K562 (cell line): Measurements from ENCODE around the gene TAP2. TPM values are rescaled to one million over a fixed set of nuclear protein-coding genes. Genes with fewer than 3 reads are reported as not detected.

Source experiments
- ATAC-seq: fragments of 200-7000 bp; cut with Tn5 transposase; 3 replicates; pipeline ENCODE4 v1.9.1; 2020; ENCODE audit warnings: moderate library complexity
- BruUV-seq: library from RNA; stranded (reverse); fragments of 400-500 nt; replicated peaks from 2 replicates; lab custom pipeline; 2021; lab: Mats Ljungman, UMichigan
- CTCF ChIA-PET: fragments of 300-600 bp; formaldehyde crosslinking; extraction: SDS; loops from one replicate; lab custom pipeline; 2021; ENCODE audit warnings: low intra/inter-chr PET ratio; lab: Yijun Ruan, JAX
- POLR2A ChIA-PET: fragments of 300-600, 350-650 bp; sonication (Branson Sonifier 250); formaldehyde crosslinking; extraction: SDS; loops from one replicate; lab custom pipeline; 2021; ENCODE audit warnings: antibody characterized with exemption, inconsistent platforms; lab: Yijun Ruan, JAX
- DNase-seq, 4 experiments: peaks; one replicate each; pipeline versions ENCODE4 v3.0.0 to v3.0.0-alpha.2; 2011 to 2018; ENCODE audit warnings: low spot score in 3 of 4, mixed read lengths in 3 of 4; ENCODE audit errors: extremely low read depth in 1 of 4
- FAIRE-seq: peaks from 2 replicates; lab custom pipeline; 2011; peaks lifted over from hg19 to GRCh38; lab: Jason Lieb, UNC
- H2AFZ ChIP-seq: 2 replicates; pipeline ENCODE4 v1.6.0; 2011; ENCODE audit warnings: low read depth, low read length, control low read depth, inconsistent platforms
- H3K27ac ChIP-seq: fragments of 200-600 bp; 3 replicates; pipeline ENCODE4 v1.8.0; 2011; ENCODE audit warnings: low read depth, mild to moderate bottlenecking, control low read depth, inconsistent platforms, low read length, moderate library complexity, mixed read lengths; ENCODE audit errors: extremely low read depth
- H3K27me3 ChIP-seq, 2 experiments: fragments of 300-600 bp in 1 of 2; 2 replicates in 1 of 2; 3 replicates in 1 of 2; pipeline versions ENCODE4 v1.6.0 to v1.8.0; 2011; ENCODE audit warnings: inconsistent platforms in 2 of 2, low read length in 2 of 2, mild to moderate bottlenecking in 1 of 2, mixed read lengths in 1 of 2, moderate library complexity in 1 of 2; ENCODE audit not compliant: control insufficient read depth in 2 of 2, insufficient read depth in 2 of 2
- H3K36me3 ChIP-seq: fragments of 300-600 bp; 3 replicates; pipeline ENCODE4 v1.8.0; 2011; ENCODE audit warnings: mild to moderate bottlenecking, low read length, inconsistent platforms; ENCODE audit not compliant: control insufficient read depth, insufficient read depth
- H3K4me1 ChIP-seq, 2 experiments: fragments of 200-600 bp in 1 of 2; replicated peaks in 1 of 2; 2 replicates in 1 of 2; 3 replicates in 1 of 2; pipeline versions ENCODE4 v1.5.1 to v1.8.0; 2011; ENCODE audit warnings: inconsistent platforms in 2 of 2, low read length in 2 of 2, mild to moderate bottlenecking in 1 of 2, mixed read lengths in 1 of 2, moderate library complexity in 1 of 2; ENCODE audit not compliant: control insufficient read depth in 2 of 2, insufficient read depth in 2 of 2
- H3K4me2 ChIP-seq: 2 replicates; pipeline ENCODE4 v1.6.1; 2011; ENCODE audit warnings: low read length, control low read depth, inconsistent platforms, mixed read lengths; ENCODE audit not compliant: insufficient read depth
- H3K4me3 ChIP-seq: fragments of 200-600 bp; sonication (generic), shearing (Covaris generic); 2 replicates; pipeline ENCODE4 v1.5.1; 2016; ENCODE audit warnings: control low read depth, inconsistent platforms
- H3K79me2 ChIP-seq: fragments of 200-600 bp; 3 replicates; pipeline ENCODE4 v1.8.0; 2011; ENCODE audit warnings: low read length, inconsistent platforms; ENCODE audit not compliant: control insufficient read depth, insufficient read depth
- H3K9ac ChIP-seq, 2 experiments: 2 replicates each; pipeline versions ENCODE4 v1.6.0 to v1.6.1; 2011; ENCODE audit warnings: low read depth in 2 of 2, low read length in 2 of 2, control low read depth in 1 of 2, inconsistent platforms in 1 of 2, mild to moderate bottlenecking in 1 of 2, mixed read lengths in 1 of 2; ENCODE audit not compliant: insufficient read depth in 1 of 2
- H3K9me1 ChIP-seq: one replicate; pipeline ENCODE4 v1.6.0; 2011; ENCODE audit warnings: inconsistent platforms, mild to moderate bottlenecking, low read length, moderate library complexity; ENCODE audit not compliant: control insufficient read depth, insufficient read depth
- H3K9me3 ChIP-seq: replicated peaks from 2 replicates; pipeline ENCODE4 v1.5.1; 2011; ENCODE audit warnings: low read depth, low read length, inconsistent platforms; ENCODE audit not compliant: control insufficient read depth, insufficient read depth
- H4K20me1 ChIP-seq: replicated peaks from 2 replicates; pipeline ENCODE4 v1.6.1; 2011; ENCODE audit warnings: low read length, inconsistent platforms, mixed read lengths; ENCODE audit not compliant: control insufficient read depth, insufficient read depth
- ARNT ChIP-seq, 2 experiments: fragments of 450-650 bp; IDR thresholded peaks; 2 replicates each; pipeline ENCODE4 v1.6.1; 2016; ENCODE audit warnings: mild to moderate bottlenecking in 1 of 2
- ATF7 ChIP-seq: fragments of 450-650 bp; IDR thresholded peaks from 2 replicates; pipeline ENCODE4 v1.7.1; 2014; ENCODE audit warnings: mild to moderate bottlenecking, moderate library complexity
- GATA2 ChIP-seq: sonication (generic); formaldehyde crosslinking; IDR thresholded peaks from 2 replicates; pipeline ENCODE4 v1.4.0; 2020; ENCODE audit warnings: mild to moderate bottlenecking, missing genetic modification reagents
- HNRNPH1 ChIP-seq: fragments of 200-400 bp; formaldehyde crosslinking; optimal IDR thresholded peaks from 2 replicates; pipeline ENCODE3; 2017; ENCODE audit warnings: low read depth, mild to moderate bottlenecking, low read length, moderate library complexity
- POLR2G ChIP-seq: fragments of 200-400 bp; formaldehyde crosslinking; IDR thresholded peaks from 2 replicates; pipeline ENCODE4 v1.6.1; 2017; ENCODE audit warnings: low read depth, mild to moderate bottlenecking, antibody characterized with exemption, low read length, moderate library complexity
- SUPT5H ChIP-seq: fragments of 450-650 bp; IDR thresholded peaks from 2 replicates; pipeline ENCODE4 v1.6.1; 2016
- TEAD2 ChIP-seq: fragments of 450-650 bp; IDR thresholded peaks from 2 replicates; pipeline ENCODE4 v1.6.1; 2016; ENCODE audit warnings: missing genetic modification characterization, control low read depth, missing compliant biosample characterization
- THRAP3 ChIP-seq: fragments of 450-650 bp; IDR thresholded peaks from 2 replicates; pipeline ENCODE4 v1.6.1; 2016; ENCODE audit warnings: mild to moderate bottlenecking, inconsistent platforms, borderline replicate concordance
- ZNF224 ChIP-seq: sonication (generic); formaldehyde crosslinking; IDR thresholded peaks from 2 replicates; pipeline ENCODE4 v1.8.0; 2022; ENCODE audit warnings: mild to moderate bottlenecking, missing genetic modification reagents
- WGBS: fragments of 100-300 bp; shearing (Covaris generic); methylation state at CpG from one replicate; pipeline ENCODE4 v1.1.6; 2016; ENCODE audit warnings: low coverage, mixed read lengths; ENCODE audit not compliant: insufficient coverage; ENCODE audit errors: missing lambda C conversion rate; 5-methylcytosine and 5-hydroxymethylcytosine counted together
- in situ Hi-C: fragments of 300-500 bp; cut with MboI; formaldehyde crosslinking; loops from 4 replicates; pipeline ENCODE4 v1.15.0; 2018; ENCODE audit warnings: inconsistent platforms, mixed read lengths
- intact Hi-C: fragments of 100-400 bp; cut with micrococcal nuclease; formaldehyde crosslinking; loops from 2 replicates; pipeline ENCODE4 v1.14.2; 2022
- polyA plus RNA-seq, 8 experiments: library from polyadenylated mRNA; depleted of rRNA in 4 of 8; stranded (reverse) in 5 of 8; unstranded in 3 of 8; fragments of >200 nt; fragmentation: Nextera tagmentation in 2 of 8; fragmentation: Illumina TruSeq in 1 of 8; extraction: Ambion mirVana in 2 of 8; extraction: Trizol in 1 of 8; gene quantifications; 2 replicates each; pipeline versions ENCODE4 v1.2.1 to v1.2.3, GENCODE V29; 2011 to 2014; ENCODE audit warnings: inconsistent platforms in 1 of 8, missing spikeins in 1 of 8
- total RNA-seq, 7 experiments: library from RNA; depleted of rRNA in 6 of 7; stranded (reverse); fragments of >200 nt in 6 of 7; fragmentation: Illumina TruSeq in 2 of 7; extraction: Trizol in 2 of 7; gene quantifications; 2 replicates each; pipeline versions ENCODE4 v1.2.1 to v1.2.3, GENCODE V29; 2011 to 2021; ENCODE audit warnings: low replicate concordance in 1 of 7
- TF ChIP-seq, protein P1 (sequence below): fragments of 450-650 bp; formaldehyde crosslinking; IDR thresholded peaks from 2 replicates; pipeline ENCODE4 v1.4.0; 2022; ENCODE audit warnings: missing genetic modification characterization

TAP2 gene
- total and polyA plus RNA-seq, 9 of the 15 experiments (the other 6 are each of a cell fraction or from before 2014, with no cell fraction given), result 2.0 to 53.5 (median 19.6) TPM

DNA sequence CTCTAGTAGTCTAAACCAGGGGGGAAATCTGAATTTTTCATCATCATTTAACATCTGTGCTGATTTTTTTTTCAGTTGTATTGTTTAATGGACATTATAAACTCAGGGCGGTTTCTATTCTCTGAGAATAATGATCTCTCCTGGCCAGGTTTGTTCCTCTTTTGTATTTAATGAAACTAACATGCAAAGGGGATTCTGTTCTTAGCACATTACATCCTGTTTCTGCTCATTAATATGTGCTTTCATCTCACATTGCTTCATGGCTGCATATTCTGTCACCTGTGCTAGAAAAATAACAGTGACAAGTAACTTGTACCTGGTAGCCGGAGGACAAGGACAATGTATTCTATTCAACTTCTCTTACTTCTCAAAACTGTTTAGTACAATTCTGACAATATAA, 22.5 kb downstream of the TAP2 start:
- 28% methylated on average over 2 of the region's 2 CpGs for WGBS
- H3K4me1 ChIP-seq, result no peaks in the 10 kb centered on the region; a peak in 1 of 5 replicates
- no peak overlapping the region for H3K4me2 ChIP-seq
- no peaks in the 10 kb centered on the region for H3K79me2 ChIP-seq
- H2AFZ ChIP-seq, result no peak overlapping the region
- no TSS peak for BruUV-seq
- peaks cover 6 to 18% of the 10 kb centered on the region in 2 experiments; a peak in 4 of 5 replicates for H3K27me3 ChIP-seq
- no peak overlapping the region for H3K27ac ChIP-seq
- no peak for ATAC-seq
- H3K4me3 ChIP-seq, result no peak overlapping the region
- in situ Hi-C loops, result no loop called here
- H3K9me3 ChIP-seq, result no peaks in the 10 kb centered on the region
- no peak overlapping the region for H3K9ac ChIP-seq
- ChIA-PET POLR2A (interaction anchor here (1.9 kb wide), 1 partner anchor 17 kb away, joined by 5 read pairs; no protein-coding TSS in a partner anchor), CTCF (no interaction called here)
- peaks cover 3% of the 10 kb centered on the region for H3K9me1 ChIP-seq
- TF ChIP-seq TEAD2 (tag) (no peak), GATA2 (no peak), POLR2G (no peak), ATF7 (no peak), ARNT (IDR thresholded peaks at IDR 0.05) (no peak), SUPT5H (no peak), HNRNPH1 (no peak), THRAP3 (no peak), ZNF224 (no peak)
- TF ChIP-seq, protein P1, sequence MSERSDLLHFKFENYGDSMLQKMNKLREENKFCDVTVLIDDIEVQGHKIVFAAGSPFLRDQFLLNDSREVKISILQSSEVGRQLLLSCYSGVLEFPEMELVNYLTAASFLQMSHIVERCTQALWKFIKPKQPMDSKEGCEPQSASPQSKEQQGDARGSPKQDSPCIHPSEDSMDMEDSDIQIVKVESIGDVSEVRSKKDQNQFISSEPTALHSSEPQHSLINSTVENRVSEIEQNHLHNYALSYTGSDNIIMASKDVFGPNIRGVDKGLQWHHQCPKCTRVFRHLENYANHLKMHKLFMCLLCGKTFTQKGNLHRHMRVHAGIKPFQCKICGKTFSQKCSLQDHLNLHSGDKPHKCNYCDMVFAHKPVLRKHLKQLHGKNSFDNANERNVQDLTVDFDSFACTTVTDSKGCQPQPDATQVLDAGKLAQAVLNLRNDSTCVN (CRISPR knock-in tag), result no peak
- DNase-seq, result no peak
- FAIRE-seq, result no peak
- intact Hi-C loops, result no loop called here
- no peaks in the 10 kb centered on the region for H4K20me1 ChIP-seq
- H3K36me3 ChIP-seq, result no peaks in the 10 kb centered on the region
